Measurements from ENCODE around the gene TSHZ1. TPM values are rescaled to one million over a fixed set of nuclear protein-coding genes. Genes with fewer than 3 reads are reported as not detected.

Gene TSHZ1
- total RNA-seq, 3 donors from 2014 or later = 22.7 to 66.6 (median 36.9) TPM

DNA sequence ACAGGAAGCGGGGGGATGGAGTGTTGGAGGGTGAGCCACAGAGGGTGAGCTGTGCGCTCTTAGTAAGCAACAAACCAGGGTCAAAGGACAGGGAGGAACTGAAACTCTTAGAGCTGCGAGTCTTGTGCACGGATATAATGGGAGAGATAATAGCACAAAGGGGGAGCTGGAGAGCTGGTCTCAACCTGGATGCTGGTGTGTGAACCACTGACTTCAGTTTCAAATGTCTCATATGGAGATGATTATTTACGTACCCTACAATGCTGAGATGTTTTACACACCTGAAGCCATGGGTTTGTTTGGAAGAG, 37.5 kb upstream of the TSHZ1 start:
- intact Hi-C loops (cut with DNase I, micrococcal nuclease) = no loop called here
- Histone ChIP-seq H3K4me1 (ENCODE audit: low read depth) (no peaks in the 10 kb centered on the region), H3K4me3 (no peak overlapping the region), H3K36me3 (ENCODE audit: low read depth) (no peaks in the 10 kb centered on the region), H3K9me3 (no peaks in the 10 kb centered on the region)
- peak in 1 of 3 donors; percentile 28 for DNase-seq
- ATAC-seq = peak; percentile 38
- TF ChIP-seq, protein P1, sequence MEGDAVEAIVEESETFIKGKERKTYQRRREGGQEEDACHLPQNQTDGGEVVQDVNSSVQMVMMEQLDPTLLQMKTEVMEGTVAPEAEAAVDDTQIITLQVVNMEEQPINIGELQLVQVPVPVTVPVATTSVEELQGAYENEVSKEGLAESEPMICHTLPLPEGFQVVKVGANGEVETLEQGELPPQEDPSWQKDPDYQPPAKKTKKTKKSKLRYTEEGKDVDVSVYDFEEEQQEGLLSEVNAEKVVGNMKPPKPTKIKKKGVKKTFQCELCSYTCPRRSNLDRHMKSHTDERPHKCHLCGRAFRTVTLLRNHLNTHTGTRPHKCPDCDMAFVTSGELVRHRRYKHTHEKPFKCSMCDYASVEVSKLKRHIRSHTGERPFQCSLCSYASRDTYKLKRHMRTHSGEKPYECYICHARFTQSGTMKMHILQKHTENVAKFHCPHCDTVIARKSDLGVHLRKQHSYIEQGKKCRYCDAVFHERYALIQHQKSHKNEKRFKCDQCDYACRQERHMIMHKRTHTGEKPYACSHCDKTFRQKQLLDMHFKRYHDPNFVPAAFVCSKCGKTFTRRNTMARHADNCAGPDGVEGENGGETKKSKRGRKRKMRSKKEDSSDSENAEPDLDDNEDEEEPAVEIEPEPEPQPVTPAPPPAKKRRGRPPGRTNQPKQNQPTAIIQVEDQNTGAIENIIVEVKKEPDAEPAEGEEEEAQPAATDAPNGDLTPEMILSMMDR (IDR thresholded peaks at IDR 0.05) = no peak

DNA sequence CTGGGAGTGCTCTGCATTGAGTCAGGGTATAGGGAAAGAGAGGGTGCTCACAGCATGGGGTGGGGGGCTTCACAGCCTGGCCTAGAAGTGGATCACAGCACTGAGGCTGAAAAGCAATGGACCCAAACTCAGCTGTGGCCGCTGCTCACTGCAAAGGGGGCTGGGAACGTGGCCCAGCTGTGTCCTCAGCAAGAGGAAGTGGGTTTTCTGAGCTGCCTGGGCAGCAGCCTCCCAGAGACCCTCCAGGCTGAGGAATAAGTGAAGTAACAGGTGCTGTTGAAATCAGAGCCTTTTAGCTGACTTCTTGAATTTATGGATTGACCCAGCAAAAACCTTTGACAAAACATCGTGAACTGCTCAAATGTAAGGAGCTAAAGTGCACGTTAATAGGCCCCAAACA, 36.9 kb upstream of the TSHZ1 start:
- ATAC-seq (no peak), DNase-seq (no peak)
- Histone ChIP-seq H3K4me3 (no peak overlapping the region), H3K4me1 (ENCODE audit: low read depth) (no peaks in the 10 kb centered on the region), H3K36me3 (ENCODE audit: low read depth) (no peaks in the 10 kb centered on the region), H3K9me3 (no peaks in the 10 kb centered on the region)
- TF ChIP-seq, protein P1 (IDR thresholded peaks at IDR 0.05) = no peak
- intact Hi-C loops (cut with DNase I, micrococcal nuclease) = no loop called here

DNA sequence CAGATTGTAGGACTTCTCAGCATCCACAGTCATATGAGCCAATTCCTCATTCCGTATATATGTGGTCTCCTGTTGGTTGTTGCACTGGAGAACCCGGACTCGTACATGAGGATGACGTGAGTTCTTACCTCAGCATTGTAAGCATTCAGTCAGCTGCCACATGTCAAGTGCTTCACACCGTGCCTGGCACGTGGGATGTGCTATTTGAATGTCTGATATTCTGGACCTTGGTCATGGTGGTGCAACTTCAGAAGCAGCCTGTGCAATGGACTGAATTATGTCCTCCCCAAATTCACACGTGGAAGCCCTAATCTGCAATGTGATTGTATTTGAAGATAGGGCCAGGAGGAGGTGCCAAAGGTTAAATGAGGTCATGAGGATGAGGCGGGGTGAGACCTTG, 33.7 kb upstream of the TSHZ1 start:
- intact Hi-C loops (cut with DNase I, micrococcal nuclease) = no loop called here
- H3K4me3 ChIP-seq = no peak overlapping the region
- no peaks in the 10 kb centered on the region for H3K36me3 ChIP-seq (ENCODE audit: low read depth)
- no peak for DNase-seq
- no peak for ATAC-seq
- TF ChIP-seq, protein P1 (IDR thresholded peaks at IDR 0.05) = no peak
- H3K9me3 ChIP-seq = no peaks in the 10 kb centered on the region
- no peaks in the 10 kb centered on the region for H3K4me1 ChIP-seq (ENCODE audit: low read depth)

DNA sequence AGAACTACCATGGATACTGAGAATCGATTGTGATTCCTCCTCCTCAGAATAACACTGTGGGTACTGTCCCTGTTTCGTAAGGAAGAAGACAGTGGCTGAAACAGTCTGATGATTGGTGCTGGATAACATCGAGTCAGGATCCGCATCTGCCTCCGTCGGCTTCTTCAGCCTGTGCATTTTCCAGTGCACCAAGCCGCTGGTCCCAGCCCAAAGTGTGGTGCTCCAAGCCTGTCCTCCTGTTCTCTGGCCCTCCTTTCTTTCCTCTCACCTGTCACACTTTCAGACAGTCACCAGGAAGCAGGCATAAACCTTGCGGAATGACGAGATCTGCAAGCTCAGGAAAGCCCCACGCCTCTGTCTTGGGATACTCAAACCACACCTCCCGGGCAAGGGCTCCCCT, 32.2 kb upstream of the TSHZ1 start:
- H3K4me3 ChIP-seq = no peak overlapping the region
- DNase-seq (no peak), ATAC-seq (no peak)
- no peaks in the 10 kb centered on the region for H3K9me3 ChIP-seq
- TF ChIP-seq, protein P1 (IDR thresholded peaks at IDR 0.05) = no peak
- no peaks in the 10 kb centered on the region for H3K36me3 ChIP-seq (ENCODE audit: low read depth)
- intact Hi-C loops (cut with DNase I, micrococcal nuclease) = no loop called here
- no peaks in the 10 kb centered on the region for H3K4me1 ChIP-seq (ENCODE audit: low read depth)

DNA sequence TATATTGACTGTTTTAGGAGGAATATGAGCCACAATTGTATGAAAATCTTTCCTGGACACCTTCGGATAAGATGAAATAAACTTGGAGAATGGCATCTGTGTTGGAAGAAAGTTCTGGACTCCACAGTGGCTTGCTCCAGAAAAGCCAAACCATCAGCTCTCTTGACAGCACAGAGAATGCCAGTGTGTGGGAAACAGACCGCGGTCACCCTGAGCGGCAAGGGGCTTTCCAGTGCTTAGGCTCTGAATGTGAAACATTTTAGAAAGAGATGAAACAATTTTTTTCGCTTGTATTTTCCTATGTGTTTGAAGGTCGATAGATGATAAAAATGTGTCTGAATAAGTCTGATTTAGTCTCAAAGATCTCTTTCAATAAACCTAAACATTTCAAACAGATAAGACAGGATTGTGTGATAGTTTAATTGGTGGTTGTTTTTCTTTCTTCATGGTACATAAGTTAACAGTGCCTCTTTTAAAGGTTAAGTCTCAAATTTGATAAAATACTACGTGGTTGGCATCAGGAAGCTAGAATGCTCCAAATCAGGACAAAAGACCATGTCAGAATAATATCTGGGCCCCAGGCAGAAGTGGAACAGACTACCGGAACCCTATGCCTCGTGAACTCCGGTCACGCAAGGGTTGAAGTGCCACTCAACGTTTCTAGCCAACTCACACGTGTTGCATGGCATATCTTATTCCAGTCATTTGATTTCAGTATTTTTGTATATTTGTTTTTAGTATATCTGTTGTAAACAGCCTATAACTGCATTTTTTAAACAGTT, 30.6 kb upstream of the TSHZ1 start:
- ATAC-seq (no peak), DNase-seq (no peak)
- Histone ChIP-seq H3K9me3 (no peaks in the 10 kb centered on the region), H3K4me1 (ENCODE audit: low read depth) (no peaks in the 10 kb centered on the region), H3K36me3 (ENCODE audit: low read depth) (no peaks in the 10 kb centered on the region), H3K4me3 (no peak overlapping the region)
- TF ChIP-seq, protein P1 (IDR thresholded peaks at IDR 0.05) = no peak
- intact Hi-C loops (cut with DNase I, micrococcal nuclease) = no loop called here

DNA sequence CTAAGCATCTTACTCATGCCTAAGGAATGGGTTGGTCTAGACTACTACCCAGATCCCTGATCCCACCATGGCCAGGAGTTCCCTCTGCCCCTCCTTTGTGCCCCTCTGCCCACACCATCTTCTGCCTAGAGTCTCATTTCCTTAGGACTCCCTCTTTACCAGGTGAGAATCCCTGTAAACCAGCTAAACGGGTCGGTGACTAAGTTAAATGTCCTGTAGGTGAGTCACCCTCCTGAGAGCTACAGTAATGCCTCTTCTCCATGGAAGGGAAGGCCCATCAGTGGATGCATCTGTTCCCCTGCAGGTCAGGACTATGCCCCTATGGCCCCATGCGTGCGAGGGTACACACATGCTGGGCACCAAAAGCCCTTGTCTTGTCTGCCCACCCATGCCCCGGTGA, 27.1 kb upstream of the TSHZ1 start:
- TF ChIP-seq, protein P1 (IDR thresholded peaks at IDR 0.05) = no peak
- ATAC-seq = no peak

More for the DNA sequence above, 27.1 kb upstream of the TSHZ1 start:
- no peak for DNase-seq
- no peak overlapping the region for H3K4me3 ChIP-seq
- H3K36me3 ChIP-seq (ENCODE audit: low read depth) = no peaks in the 10 kb centered on the region
- H3K9me3 ChIP-seq = no peaks in the 10 kb centered on the region
- intact Hi-C loops (cut with DNase I, micrococcal nuclease) = no loop called here
- H3K4me1 ChIP-seq (ENCODE audit: low read depth) = no peaks in the 10 kb centered on the region

Measured in mucosa of descending colon (tissue), 3 donors.